Measurements from ENCODE around the gene ENTPD6. TPM values are rescaled to one million over a fixed set of nuclear protein-coding genes. Genes with fewer than 3 reads are reported as not detected.
A peak's percentile ranks its signal among the peaks of the same experiment; 100 is the strongest.

The ENTPD6 gene
- polyA plus RNA-seq (2013, experiment 1 of 2): 32.4 TPM
- 30.2 TPM for polyA plus RNA-seq (2013, experiment 2 of 2)

GRCh38 chr20:25195014-25195961 is at the start of gene ENTPD6:
ENTPD6 (plus strand) TSS chr20:25195712; CDS start chr20:25206537, 10,825 bp downstream.
- H3K27me3 ChIP-seq (ENCODE audit: insufficient read depth, low read length): peaks cover 13% of the 10 kb centered on the region; the same call in 1 of the 2 replicates
- no peaks in the 10 kb centered on the region for H3K36me3 ChIP-seq (ENCODE audit: insufficient read depth, low read length)
- 9% methylated on average over 75 of the region's 75 CpGs for WGBS
- H3K9me3 ChIP-seq (ENCODE audit: insufficient read depth, low read depth, low read length): no peaks in the 10 kb centered on the region
- peak within 1 kb of the TSS; percentile 22; the same call in 1 of the 2 replicates for H3K27ac ChIP-seq (ENCODE audit: low read depth, low read length)
- H3K9ac ChIP-seq (ENCODE audit: low read depth, low read length): peak within 1 kb of the TSS; percentile 82
- peaks cover 17% of the 10 kb centered on the region for H3K4me1 ChIP-seq (ENCODE audit: insufficient read depth, low read length)
- H3K4me3 ChIP-seq (ENCODE audit: low read length): peak within 1 kb of the TSS; percentile 72

GRCh38 chr20:25146976-25147375 is 48.5 kb upstream of the ENTPD6 start:
- peaks cover 36% of the 10 kb centered on the region for H3K27me3 ChIP-seq (ENCODE audit: insufficient read depth, low read length)
- no peaks in the 10 kb centered on the region for H3K4me1 ChIP-seq (ENCODE audit: insufficient read depth, low read length)
- WGBS: 90% methylated on average over 8 of the region's 8 CpGs
- no peaks in the 10 kb centered on the region for H3K36me3 ChIP-seq (ENCODE audit: insufficient read depth, low read length)
- no peak overlapping the region for H3K9ac ChIP-seq (ENCODE audit: low read depth, low read length)
- no peak overlapping the region for H3K4me3 ChIP-seq (ENCODE audit: low read length)
- no peaks in the 10 kb centered on the region for H3K9me3 ChIP-seq (ENCODE audit: insufficient read depth, low read depth, low read length)
- no peak overlapping the region for H3K27ac ChIP-seq (ENCODE audit: low read depth, low read length)

- H3K27ac ChIP-seq (ENCODE audit: low read depth, low read length): no peak overlapping the region
- H3K9me3 ChIP-seq (ENCODE audit: insufficient read depth, low read depth, low read length): no peaks in the 10 kb centered on the region
- H3K4me1 ChIP-seq (ENCODE audit: insufficient read depth, low read length): no peaks in the 10 kb centered on the region
- H3K4me3 ChIP-seq (ENCODE audit: low read length): no peak overlapping the region
- peaks cover 36% of the 10 kb centered on the region for H3K27me3 ChIP-seq (ENCODE audit: insufficient read depth, low read length)
- no peaks in the 10 kb centered on the region for H3K36me3 ChIP-seq (ENCODE audit: insufficient read depth, low read length)
- H3K9ac ChIP-seq (ENCODE audit: low read depth, low read length): no peak overlapping the region
- WGBS: 96% methylated on average over 15 of the region's 15 CpGs
These were observed 47.8 kb upstream of the ENTPD6 start for GRCh38 chr20:25147716-25148115.

GRCh38 chr20:25148181-25148981 is 47.1 kb upstream of the ENTPD6 start:
- H3K36me3 ChIP-seq (ENCODE audit: insufficient read depth, low read length): no peaks in the 10 kb centered on the region
- no peaks in the 10 kb centered on the region for H3K4me1 ChIP-seq (ENCODE audit: insufficient read depth, low read length)
- H3K27me3 ChIP-seq (ENCODE audit: insufficient read depth, low read length): peaks cover 36% of the 10 kb centered on the region
- H3K9ac ChIP-seq (ENCODE audit: low read depth, low read length): no peak overlapping the region
- H3K9me3 ChIP-seq (ENCODE audit: insufficient read depth, low read depth, low read length): no peaks in the 10 kb centered on the region
- H3K4me3 ChIP-seq (ENCODE audit: low read length): peak overlapping the region; percentile 35
- 52% methylated on average over 61 of the region's 61 CpGs for WGBS
- no peak overlapping the region for H3K27ac ChIP-seq (ENCODE audit: low read depth, low read length)

- WGBS: 82% methylated on average over 17 of the region's 17 CpGs
- Histone ChIP-seq H3K27ac (ENCODE audit: low read depth, low read length) (no peak overlapping the region), H3K36me3 (ENCODE audit: insufficient read depth, low read length) (no peaks in the 10 kb centered on the region), H3K4me1 (ENCODE audit: insufficient read depth, low read length) (no peaks in the 10 kb centered on the region), H3K9ac (ENCODE audit: low read depth, low read length) (no peak overlapping the region), H3K27me3 (ENCODE audit: insufficient read depth, low read length) (peaks cover 36% of the 10 kb centered on the region), H3K4me3 (ENCODE audit: low read length) (no peak overlapping the region), H3K9me3 (ENCODE audit: insufficient read depth, low read depth, low read length) (no peaks in the 10 kb centered on the region)
These were observed 46.3 kb upstream of the ENTPD6 start for GRCh38 chr20:25148982-25149846.

GRCh38 chr20:25150016-25150415 is 45.5 kb upstream of the ENTPD6 start:
- WGBS: 71% methylated on average over 6 of the region's 6 CpGs
- no peaks in the 10 kb centered on the region for H3K9me3 ChIP-seq (ENCODE audit: insufficient read depth, low read depth, low read length)
- H3K4me3 ChIP-seq (ENCODE audit: low read length): no peak overlapping the region
- H3K27ac ChIP-seq (ENCODE audit: low read depth, low read length): no peak overlapping the region
- no peaks in the 10 kb centered on the region for H3K36me3 ChIP-seq (ENCODE audit: insufficient read depth, low read length)
- H3K4me1 ChIP-seq (ENCODE audit: insufficient read depth, low read length): no peaks in the 10 kb centered on the region
- no peak overlapping the region for H3K9ac ChIP-seq (ENCODE audit: low read depth, low read length)
- H3K27me3 ChIP-seq (ENCODE audit: insufficient read depth, low read length): peaks cover 36% of the 10 kb centered on the region

- WGBS: 93% methylated on average over 1 of the region's 1 CpG
- H3K27ac ChIP-seq (ENCODE audit: low read depth, low read length): no peak overlapping the region
These were observed 37.5 kb upstream of the ENTPD6 start for GRCh38 chr20:25158043-25158442.

GRCh38 chr20:25160467-25160866 is 35.0 kb upstream of the ENTPD6 start:
- H3K36me3 ChIP-seq (ENCODE audit: insufficient read depth, low read length): no peaks in the 10 kb centered on the region
- 79% methylated on average over 2 of the region's 3 CpGs for WGBS
- no peak overlapping the region for H3K9ac ChIP-seq (ENCODE audit: low read depth, low read length)
- H3K4me1 ChIP-seq (ENCODE audit: insufficient read depth, low read length): no peaks in the 10 kb centered on the region
- H3K4me3 ChIP-seq (ENCODE audit: low read length): no peak overlapping the region
- no peak overlapping the region for H3K27ac ChIP-seq (ENCODE audit: low read depth, low read length)
- peaks cover 3% of the 10 kb centered on the region for H3K9me3 ChIP-seq (ENCODE audit: insufficient read depth, low read depth, low read length)
- no peaks in the 10 kb centered on the region; the same call in 1 of the 2 replicates for H3K27me3 ChIP-seq (ENCODE audit: insufficient read depth, low read length)

More at GRCh38 chr20:25158043-25158442, 37.5 kb upstream of the ENTPD6 start:
- no peaks in the 10 kb centered on the region; the same call in 1 of the 2 replicates for H3K27me3 ChIP-seq (ENCODE audit: insufficient read depth, low read length)
- no peak overlapping the region for H3K4me3 ChIP-seq (ENCODE audit: low read length)
- H3K4me1 ChIP-seq (ENCODE audit: insufficient read depth, low read length): no peaks in the 10 kb centered on the region
- H3K9me3 ChIP-seq (ENCODE audit: insufficient read depth, low read depth, low read length): no peaks in the 10 kb centered on the region
- no peaks in the 10 kb centered on the region for H3K36me3 ChIP-seq (ENCODE audit: insufficient read depth, low read length)
- H3K9ac ChIP-seq (ENCODE audit: low read depth, low read length): no peak overlapping the region

- Histone ChIP-seq H3K4me1 (ENCODE audit: insufficient read depth, low read length) (no peaks in the 10 kb centered on the region), H3K27me3 (ENCODE audit: insufficient read depth, low read length) (no peaks in the 10 kb centered on the region; the same call in 1 of the 2 replicates), H3K27ac (ENCODE audit: low read depth, low read length) (no peak overlapping the region), H3K9ac (ENCODE audit: low read depth, low read length) (no peak overlapping the region), H3K9me3 (ENCODE audit: insufficient read depth, low read depth, low read length) (peaks cover 6% of the 10 kb centered on the region), H3K36me3 (ENCODE audit: insufficient read depth, low read length) (no peaks in the 10 kb centered on the region), H3K4me3 (ENCODE audit: low read length) (no peak overlapping the region)
- WGBS: 74% methylated on average over 3 of the region's 3 CpGs
These were observed 34.6 kb upstream of the ENTPD6 start for GRCh38 chr20:25160897-25161296.

- H3K4me3 ChIP-seq (ENCODE audit: low read length): no peak overlapping the region
- no peaks in the 10 kb centered on the region; the same call in 1 of the 2 replicates for H3K27me3 ChIP-seq (ENCODE audit: insufficient read depth, low read length)
- peaks cover 6% of the 10 kb centered on the region for H3K9me3 ChIP-seq (ENCODE audit: insufficient read depth, low read depth, low read length)
- H3K36me3 ChIP-seq (ENCODE audit: insufficient read depth, low read length): no peaks in the 10 kb centered on the region
- H3K4me1 ChIP-seq (ENCODE audit: insufficient read depth, low read length): no peaks in the 10 kb centered on the region
- H3K9ac ChIP-seq (ENCODE audit: low read depth, low read length): no peak overlapping the region
- H3K27ac ChIP-seq (ENCODE audit: low read depth, low read length): no peak overlapping the region
These were observed 30.4 kb upstream of the ENTPD6 start for GRCh38 chr20:25165128-25165527.
